Measurements from ENCODE around the gene LRIG1.

The LRIG1 gene

DNA sequence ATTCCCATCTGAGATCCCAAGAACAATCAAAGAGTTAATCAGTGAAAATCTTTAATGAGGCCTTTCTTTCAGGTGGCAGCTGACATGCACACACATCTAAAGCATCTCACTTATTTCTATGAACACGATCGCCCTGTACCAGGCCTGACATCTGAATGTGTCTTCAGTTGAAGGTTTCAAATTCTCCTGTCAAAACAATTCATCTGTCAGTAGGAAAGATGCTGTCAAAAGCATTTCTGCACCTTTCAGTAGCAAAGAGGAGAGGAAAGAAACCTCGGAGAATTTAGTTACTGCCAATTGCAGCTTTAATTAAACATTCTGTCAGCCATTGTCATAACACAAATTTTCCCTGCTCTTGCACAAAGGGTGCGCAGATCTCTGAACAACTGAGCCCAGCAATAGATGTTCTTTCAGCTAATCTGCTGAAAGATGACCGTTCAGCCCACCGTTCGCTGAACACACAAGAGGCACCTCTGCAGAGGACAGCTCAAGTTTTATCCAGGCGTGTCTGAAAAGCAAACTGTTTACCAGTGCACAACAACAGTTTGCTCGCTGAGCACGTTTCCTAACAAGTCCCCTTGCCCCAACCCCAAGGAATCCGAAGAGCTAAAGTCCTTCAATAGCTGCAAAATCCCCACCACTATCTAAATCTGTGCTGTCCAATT lies 34.1 kb downstream of the LRIG1 start:
- no peak for DNase-seq

DNA sequence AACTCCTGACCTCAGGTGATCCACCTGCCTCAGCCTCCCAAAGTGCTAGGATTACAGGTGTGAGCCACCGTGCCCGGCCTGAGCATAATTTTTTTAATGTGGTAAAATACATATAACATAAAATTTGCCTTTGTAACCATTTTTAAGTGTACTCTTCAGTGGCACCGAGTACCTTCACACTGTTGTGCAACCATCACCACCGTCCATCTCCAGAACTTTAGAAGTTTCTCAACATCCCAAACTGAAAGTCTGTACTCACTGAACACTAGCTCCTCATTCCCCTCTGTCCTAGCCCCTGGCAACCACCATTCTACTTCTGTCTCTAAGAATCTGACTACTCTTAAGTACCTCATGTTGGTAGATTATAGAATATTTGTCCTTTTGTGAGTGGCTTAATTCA lies 35.2 kb downstream of the LRIG1 start:
- no peak for DNase-seq

DNA sequence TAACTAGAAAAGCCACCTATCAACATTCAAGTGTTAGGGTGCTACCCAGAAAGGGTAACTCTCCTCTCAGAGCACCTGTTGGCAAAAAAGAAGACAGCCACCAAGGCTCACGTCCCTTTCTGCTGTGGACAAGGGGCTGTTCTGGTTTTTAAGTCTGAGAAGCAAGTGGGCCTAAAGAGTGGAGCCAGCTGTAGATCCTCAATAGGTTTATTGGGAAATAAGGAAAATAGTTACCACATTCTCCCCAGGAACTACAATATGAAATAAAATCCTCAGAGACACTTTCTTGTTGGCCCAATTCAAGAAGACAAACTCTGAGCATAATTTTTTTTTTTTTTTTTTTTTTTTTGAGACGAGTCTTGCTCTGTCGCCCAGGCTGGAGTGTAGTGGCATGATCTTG lies 35.8 kb downstream of the LRIG1 start:
- no peak for DNase-seq

DNA sequence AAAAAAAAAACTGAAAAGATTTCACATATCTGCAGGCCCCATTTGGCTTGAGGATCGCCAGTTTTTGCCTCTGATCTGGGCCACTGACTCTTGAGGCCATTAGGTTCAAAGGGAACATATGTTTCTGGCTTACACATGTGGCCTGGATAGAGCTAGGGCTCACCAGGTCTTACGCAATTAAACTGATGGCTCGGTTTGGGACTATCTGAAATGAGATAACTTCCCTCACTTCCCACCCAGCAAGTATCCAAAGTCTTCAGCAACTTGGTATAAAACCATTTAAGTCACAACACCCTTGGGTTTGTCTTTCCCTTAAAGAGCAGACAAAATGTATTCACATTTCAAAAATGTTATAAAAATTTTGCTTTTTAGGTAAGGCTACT lies 36.3 kb downstream of the LRIG1 start:
- no peak for DNase-seq

DNA sequence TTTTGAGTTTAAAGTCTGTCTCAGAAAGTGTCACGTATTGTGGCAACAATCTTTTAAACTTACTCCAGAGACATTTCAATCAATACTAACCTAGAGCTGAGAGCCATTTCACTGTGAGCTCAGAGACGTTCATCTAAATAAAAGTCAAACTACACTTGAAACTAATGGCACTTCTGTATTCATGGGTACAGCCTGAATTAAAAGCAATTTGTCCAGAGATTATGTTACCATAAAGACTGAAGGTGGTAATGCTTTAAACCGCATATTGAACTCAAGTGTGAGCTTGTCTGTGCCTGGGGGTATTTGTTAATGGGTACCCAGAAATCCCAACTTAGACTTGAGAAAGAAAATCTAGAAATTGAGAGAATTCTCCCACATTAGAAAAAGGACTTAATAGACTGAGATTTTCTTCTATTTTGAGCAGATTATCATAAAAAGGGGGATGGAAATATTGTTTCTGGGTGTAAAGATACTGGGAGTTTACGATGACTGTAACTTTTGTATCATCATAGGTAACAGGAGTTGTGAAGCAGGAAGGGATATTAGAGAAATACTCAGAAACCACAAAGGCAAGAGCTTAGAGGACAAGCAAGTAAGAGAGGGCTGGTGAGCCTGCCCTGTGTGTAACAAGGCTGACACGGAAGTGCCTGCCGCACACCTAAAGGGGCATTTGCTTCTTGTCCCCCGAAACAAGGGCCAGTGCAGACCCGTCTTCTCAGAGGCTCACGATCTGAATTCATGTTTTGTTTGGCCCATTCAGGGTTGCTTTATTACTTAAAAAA lies 36.9 kb downstream of the LRIG1 start:
- DNase-seq = no peak

DNA sequence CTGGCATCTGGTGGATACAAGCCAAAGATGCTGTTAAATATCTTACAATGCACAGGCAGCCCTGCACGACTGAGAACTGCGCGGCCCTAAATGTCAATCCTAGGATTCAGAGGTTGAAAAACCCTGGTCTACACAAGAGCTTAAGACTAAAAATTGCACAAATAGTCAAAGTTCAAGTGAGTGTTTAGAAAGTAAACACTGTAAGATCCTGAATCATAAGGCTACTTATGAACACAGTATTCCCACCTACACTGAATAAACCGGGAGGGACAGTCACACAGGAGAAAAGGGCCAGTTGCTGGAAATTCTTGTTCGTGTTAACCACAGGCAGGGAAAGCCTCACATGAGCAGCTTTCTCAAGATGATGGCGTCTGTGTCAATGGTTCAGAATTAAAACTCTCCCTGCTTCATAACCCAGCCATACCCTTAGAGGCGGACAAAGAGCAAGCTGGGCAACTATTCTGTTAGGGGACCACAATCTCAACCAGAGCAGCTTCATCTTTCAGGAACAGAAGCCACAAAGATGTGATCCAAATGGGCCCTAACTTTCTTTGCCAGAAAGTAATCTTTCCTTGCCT lies 37.7 kb downstream of the LRIG1 start:
- DNase-seq = no peak

DNA sequence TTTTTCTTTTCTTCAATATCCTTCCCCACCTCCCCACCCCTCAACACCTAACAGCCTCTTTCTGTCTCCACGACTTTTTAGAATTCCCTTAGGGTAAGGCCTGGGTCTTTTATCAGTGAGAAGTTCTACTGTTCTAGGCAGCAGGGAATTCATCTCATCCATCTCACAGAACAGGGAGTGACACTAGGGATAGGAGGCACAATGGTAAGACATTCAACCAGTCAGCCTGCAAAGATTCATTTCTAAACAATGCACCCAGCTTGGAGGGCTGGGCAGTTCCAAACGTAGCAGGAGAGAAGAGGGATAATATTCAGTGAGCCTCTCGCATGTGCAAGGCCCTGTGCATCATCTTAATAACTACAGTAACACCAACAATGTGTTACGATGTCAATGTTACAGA lies 43.6 kb downstream of the LRIG1 start:
- no peak for DNase-seq

DNA sequence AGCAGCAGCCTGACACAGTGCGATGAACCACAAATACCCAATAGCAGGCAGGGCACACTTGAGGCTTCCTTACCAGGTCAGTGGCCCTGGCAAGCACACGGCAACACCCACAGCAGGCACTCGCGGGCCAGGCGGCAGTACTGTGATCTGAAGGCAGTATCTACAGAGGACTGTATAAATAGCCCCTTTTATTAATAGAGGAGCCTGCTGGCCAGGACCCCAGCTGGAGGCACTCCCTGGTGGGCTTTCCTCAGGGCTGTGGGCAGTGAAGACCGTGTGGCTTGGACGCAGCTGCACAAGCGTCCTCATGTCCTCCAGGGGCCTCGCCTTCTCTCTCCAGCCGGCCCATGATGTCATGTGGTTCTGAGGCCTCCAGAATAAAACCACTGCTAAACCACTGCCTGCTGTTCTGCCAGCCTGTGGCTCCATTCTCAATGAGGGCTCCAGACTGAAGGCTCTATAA lies 44.1 kb downstream of the LRIG1 start:
- DNase-seq = no peak

DNA sequence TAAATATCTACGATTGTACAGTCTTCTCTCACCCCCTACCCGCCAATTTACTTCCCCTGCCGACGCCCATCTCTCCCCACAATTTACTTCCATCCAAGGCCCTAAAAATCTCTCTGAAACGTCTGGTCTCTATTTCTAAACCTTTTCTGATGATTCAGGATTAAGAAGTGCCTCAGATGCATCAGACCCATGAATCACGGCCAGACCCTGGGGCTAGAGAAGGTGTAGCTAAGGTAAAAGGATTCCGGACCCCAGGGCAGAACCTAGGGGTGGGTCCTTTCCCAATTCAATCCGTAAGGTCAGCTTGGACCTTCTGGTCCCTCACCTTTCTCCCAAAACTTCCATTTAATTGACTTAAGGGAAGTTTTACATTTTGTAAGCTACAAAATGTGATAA lies 46.4 kb downstream of the LRIG1 start:
- no peak for DNase-seq

DNA sequence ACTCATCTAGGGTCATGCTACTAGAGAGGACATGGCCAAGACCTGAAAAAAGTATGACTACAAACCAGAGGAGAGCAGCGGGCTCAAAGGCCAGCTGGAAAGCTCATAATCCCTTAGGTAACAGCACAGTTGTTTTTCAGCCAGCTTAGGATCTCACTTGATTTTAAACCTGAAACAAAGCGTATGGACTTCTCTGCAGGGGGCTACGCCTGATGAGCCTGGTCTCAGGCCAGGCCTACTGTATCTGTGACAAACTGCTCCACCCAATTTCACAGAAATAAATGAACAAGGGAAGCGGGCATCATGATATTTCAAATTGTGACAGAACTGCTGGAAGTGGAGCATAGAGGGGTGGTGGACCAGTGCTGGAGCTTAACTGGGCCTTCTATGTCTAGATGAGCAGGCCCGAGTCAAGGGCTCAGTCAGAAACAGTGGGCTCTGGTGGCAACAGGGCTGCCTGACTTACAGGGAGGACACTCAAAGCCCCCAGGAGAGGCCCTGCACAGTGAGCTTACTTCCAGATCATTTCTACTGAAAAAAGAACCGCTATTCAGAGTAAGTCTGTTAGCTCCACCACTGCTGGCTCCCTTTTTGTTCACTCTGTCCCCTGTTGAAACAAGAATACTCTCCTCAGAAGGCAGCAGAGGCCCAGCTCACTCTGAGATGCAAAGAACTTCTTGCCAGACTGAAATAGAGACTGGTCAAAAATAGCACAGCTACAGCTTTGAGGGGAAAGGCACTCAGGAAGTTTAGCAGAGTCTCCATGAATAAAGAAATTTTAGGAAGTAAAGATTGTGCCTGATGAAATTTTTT lies 47.0 kb downstream of the LRIG1 start:
- DNase-seq = no peak

DNA sequence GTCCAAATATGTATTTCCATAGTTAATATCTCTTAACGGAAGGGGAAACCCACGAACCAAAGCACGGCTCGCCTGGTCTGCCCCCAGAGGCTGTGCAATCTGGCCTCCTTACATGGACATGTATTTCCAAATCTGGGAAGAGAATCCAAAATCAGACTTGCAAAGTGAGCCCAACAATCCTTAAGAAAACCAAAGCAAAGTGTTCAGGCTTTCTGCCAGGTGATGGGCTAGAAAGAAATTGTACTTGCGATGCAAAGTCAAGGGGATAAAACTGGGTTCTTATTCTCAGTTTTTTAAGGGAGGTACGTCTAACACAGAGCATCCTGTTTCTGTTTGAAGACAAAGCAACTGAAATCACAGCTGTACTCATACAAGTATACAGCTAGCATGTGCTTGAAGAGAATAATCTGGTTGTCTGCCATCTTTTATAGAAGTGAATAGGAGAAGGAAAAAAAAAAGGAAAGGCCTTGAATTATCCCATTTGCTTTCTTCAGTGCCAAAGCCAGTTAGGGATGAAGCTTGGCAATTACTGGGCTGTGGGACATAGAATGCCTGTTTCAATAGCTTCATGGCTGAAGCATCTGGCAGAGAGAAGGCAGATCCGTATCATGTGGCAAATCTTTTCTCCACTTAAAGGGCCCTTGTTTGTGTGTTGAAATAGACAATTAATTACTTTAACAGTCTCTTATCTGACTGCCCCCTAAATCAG lies 48.4 kb downstream of the LRIG1 start:
- DNase-seq = no peak

DNA sequence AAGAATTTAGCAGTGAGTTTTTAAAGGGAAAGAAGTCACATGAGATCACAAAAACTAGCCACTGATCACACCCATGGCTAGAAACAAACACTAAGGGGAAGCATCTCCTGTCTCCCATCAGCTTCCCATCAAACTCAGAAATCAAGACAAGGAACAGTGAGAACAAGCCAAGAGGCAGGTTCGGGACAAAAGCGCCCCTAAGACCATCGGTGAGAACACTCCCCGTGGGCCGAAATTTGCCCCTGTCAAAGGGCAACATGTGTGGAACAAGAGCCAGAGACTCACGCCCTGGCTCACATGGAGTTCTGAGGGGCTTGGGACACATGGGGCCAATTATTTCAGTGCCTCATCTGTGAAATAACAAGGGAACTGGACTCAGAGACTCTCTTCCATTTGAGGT lies 49.1 kb downstream of the LRIG1 start:
- DNase-seq = no peak

DNA sequence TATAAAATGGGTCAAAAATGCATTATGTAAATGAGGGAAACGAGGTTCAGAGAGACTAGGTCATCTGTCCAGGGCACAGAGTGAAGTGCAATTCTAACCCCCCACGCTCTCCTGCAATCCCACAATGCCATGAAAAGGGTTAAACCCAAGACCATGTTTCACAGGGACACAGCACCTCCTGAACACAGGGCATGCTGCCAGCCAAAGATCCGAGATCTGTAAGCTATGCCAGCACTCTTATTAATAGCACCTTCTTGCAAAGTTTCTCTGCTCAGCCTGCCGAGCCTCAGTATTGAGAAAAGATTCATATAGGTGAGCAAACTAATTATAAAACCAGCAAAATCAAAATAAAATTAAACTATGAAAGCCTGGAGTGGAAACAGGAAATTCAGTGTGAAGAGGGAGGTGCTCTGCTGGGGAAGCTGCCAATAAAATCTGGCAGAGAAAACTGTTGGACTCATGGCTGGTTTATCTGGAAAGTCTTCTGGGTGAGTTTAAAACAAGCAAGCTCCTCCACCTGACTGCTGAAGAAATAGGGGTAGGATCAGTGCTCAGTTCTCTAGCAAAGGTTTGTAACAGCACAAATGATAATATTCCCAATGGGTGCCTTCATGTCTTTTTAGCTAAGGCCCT lies 50.3 kb downstream of the LRIG1 start:
- no peak for DNase-seq

DNA sequence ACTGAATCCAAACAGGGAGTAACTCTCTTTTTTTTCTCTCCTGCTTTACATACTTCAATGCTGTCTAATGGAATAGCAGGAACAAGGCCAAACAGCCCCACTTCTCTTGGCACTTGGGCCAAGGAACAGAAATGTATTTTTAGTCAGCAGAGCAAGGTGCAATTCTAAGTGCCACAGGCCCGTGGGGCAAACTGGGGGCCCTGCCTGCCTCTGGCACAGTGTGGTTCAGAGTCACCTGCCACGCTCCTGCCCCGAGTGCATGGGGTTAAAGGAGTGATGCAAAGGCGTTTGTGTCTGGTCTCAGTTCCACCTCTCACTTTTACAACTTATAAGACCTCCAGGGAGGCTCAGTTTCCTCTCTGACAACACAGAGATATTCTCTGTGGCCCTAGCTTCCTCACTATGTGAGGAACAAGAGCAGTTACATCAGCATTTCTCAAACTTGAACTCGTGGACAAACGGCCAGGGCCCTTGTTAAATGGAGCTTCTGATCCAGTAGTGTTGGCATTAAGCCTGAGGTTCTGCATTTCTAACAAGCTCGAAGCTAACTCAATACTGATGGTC lies 51.3 kb downstream of the LRIG1 start:
- no peak for DNase-seq

DNA sequence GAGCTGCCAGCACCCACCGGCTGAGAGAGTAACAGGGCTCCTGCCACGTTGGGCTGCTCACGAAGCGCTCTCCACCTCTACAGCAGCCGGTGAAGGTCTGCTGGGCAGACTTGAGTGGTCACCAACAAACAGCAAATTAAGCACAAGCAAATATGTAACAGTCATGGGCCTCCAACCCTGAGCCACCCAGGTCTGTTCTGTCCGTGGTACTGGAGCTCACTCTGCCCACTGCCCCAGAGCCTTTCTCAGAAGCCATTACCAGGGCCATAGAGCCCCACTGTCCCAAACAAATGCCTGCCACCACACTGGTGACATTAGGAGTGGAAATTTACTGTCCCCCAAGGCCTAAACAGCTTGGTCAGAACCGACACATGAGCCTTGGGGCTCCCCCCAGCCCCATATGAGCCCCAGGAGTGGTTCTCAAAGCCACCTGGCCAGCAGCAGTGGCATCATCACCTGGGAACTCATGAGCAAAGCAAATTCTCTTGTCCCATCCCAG lies 56.6 kb downstream of the LRIG1 start:
- DNase-seq = no peak

DNA sequence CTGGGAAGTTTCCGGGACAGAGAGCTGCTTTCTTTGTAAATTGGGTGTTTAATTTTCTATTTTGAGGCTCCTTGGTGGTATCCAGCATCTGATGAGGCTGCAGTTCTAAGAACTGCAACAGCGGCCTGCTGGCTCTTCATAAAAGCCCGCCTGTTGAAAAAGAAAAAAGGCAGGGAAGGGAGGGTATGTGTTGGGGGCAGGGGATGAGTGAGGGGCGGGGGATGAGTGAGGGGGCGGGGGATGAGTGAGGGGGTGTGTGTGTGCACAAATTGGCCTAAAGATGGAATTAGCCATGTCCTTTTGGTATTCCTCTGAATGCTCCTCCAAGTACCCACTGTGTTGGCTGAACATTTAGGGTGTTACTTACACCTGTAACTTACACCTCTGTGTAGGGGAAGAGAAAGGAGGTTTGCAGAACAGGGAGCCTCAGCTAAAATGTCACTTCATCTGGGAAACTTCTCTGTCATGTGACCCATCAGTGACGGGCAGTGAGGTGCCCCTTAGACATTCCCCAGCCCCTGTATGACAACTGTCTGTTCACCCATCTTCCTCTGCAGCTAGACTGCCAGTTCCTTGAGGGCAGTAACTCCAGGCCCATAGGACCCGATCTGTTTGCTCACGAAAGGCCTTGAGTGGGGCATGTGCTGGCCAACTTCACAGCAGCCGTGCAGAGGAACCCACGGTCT lies 57.6 kb downstream of the LRIG1 start:
- DNase-seq = no peak

DNA sequence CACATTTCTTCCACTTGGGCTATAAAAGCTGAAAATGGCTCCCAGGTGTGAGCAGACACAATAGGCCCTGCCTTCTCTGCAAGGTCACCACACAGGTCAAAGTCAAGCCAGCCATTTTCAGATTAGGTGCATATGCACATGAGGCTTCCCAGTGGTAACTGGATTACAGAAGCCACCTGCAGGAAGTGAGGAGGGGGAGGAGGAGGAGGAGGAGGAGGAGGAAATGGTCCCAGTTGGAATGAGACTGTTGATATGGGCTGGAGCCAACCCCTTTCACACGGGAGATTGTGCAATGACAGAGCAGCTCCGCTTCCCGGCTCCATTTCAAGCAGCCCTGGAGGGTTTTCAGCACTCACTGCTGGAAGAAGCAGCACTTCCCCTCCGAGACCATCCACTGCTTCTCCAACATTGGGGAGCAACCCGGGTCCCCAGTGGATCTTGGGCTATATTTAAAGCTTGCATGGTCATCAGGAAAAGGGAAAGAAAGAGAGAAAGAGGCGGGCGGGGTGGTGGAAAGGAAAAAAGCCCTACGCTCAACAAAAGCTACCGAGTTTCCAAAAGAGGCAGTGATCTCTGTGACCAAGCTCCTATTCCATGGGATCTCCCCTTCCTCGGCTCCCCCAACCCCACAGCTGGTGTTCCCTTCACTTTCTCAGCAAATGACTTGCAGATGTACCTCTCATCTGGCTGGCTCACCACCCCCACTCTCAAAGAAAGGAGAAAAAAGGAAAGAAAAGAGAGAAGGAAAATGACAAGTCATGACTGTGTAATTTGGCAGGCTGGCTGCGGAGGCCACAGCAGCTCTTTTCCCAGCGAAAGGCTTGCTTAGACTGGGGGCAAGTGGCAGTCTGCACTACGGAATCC lies 58.3 kb downstream of the LRIG1 start:
- DNase-seq = no peak

DNA sequence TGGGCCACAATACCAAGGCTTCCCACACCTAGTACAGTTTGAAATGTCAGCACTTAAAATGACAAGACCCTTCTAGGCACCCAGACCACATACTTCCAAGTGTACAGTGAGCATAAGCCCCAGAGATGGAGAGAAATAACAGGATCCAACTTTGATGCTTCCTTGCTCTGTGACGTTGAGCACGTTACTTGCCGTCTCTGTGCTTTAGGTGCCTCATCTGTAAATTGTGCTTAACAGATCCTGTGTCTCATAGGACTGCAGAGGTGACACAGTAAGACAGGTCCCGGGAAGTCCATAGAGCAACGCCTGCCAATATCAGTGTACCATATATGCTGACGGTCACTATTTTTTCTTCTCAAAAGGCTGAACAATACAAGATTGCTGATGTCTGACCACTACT lies 59.1 kb downstream of the LRIG1 start:
- no peak for DNase-seq

DNA sequence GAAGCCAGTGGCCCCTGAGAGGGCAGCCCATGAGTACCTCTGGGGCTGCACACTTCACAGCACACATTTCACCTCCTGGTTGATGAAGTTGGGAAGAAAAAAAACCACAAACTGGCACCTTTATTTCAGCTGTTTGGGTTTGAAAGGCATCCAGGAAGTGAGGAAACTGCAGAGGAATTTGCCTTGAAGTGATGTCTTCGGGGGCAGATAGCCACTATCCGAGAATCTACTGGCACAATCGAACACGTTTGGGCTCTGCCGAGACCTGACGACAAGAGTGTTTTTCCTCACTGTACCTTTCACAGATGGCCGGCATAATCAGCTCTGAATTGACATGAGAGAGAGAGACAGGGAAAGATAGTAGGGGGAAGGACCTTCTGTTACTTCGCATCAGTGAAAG lies 59.7 kb downstream of the LRIG1 start:
- no peak for DNase-seq

Measured in GOT3 (cell line).